T-helper 1 cell (primary cell): Measurements from ENCODE around the gene TOP3A.
A peak's percentile ranks its signal among the peaks of the same experiment; 100 is the strongest.

Source experiments
- DNase-seq, 5 donors: peaks; one replicate each; pipeline ENCODE4 v3.0.0-alpha.2; 2012 to 2020

TOP3A gene

DNA sequence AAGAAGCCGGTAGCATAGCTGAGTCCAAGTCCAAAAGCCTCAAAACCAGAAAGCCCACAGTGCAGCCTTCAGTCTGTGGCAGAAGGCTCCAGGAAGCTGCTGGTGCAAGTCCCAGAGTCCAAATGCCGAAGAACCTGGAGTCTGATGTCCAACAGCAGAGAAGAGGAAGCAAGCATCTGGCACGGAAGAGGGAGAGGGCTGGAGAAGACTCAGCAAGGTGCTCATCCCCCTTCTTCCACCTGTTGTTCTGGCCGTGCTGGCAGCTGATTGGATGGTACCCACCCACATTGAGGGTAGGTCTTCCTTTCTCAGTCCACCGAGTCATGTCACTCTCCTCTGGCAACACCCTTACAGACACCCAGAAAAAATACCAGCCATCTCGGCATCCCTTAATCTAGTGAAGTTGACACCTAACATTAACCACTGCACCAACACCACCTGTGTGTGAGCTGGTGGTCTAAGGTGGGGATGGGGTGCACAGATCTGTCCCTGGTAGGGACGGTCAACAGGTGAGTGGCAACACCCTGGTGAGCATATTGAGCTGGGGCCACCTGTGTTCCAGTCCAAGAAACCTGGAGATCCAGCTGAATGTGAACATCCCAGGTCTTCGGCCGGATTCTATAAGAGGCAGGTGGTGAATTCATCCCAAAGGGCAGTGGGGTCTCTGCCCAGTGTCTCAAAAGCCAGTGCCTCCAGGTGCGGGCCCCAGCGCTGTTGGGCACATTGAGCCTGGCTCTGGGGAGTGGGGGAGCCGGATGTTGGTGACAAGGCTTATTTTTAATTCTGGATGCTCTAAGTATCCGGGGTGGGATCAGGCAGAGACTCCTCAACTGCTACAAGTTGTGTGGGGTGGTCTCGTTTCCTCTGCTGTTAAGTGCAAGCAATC, 44.5 kb downstream of the TOP3A start:
- DNase-seq, result no peak

DNA sequence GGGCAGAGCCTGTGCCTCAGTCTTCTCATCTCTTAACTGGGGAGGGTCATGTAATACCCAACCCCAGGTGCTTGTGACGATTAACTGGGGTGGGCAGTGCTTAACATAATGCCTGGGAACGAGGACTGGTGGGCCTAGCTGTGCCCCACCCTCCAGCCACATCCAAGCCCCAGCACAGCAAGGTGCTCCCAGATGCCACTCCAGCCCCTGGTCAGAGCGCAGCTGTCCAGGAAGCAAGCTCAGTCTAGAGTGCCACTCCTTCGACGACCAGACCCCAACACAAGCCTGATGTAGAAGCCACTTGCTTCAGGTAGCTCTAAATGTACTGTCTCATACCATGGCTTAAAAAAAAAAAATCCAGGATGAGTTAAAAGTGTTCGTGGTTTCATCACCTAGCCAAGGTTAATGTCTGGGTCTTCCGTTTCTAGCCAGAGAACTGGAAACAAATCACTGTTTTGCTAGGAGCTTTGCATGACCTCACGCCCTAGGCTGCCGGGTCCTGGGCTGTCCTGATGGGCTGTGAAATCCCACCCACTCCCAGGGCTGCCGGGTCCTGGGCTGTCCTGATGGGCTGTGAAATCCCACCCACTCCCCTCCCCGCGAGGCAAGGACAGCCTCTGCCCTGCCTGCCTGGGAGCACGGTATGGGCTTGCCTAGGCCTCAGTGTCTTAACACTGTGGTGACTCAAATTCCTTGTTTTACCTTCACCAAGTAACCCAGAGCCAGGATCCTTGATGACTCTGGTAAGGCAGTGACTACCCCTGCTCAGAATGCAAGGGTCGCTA, 46.7 kb downstream of the TOP3A start:
- peak in 1 of 5 donors; percentile 16 for DNase-seq

DNA sequence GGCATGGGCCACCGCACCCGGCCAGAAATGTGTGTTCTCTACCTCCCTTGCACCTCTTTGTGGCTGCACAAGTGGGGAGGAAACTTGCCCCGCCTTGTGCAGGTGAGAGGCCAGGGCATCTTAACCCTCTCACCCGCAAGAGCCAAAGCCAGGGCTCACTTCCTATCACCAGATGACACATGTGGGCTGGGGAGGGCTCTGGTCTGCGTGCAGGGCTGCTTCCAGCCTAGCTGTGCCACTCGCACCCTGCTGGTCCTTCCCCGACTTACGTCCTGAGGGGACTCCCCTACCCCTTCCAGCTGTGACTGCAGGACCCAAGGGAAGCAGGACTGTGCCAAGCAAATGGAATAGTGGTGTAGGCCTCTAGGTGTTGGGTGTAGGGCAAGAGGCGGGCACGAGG, 47.4 kb downstream of the TOP3A start:
- no peak for DNase-seq

DNA sequence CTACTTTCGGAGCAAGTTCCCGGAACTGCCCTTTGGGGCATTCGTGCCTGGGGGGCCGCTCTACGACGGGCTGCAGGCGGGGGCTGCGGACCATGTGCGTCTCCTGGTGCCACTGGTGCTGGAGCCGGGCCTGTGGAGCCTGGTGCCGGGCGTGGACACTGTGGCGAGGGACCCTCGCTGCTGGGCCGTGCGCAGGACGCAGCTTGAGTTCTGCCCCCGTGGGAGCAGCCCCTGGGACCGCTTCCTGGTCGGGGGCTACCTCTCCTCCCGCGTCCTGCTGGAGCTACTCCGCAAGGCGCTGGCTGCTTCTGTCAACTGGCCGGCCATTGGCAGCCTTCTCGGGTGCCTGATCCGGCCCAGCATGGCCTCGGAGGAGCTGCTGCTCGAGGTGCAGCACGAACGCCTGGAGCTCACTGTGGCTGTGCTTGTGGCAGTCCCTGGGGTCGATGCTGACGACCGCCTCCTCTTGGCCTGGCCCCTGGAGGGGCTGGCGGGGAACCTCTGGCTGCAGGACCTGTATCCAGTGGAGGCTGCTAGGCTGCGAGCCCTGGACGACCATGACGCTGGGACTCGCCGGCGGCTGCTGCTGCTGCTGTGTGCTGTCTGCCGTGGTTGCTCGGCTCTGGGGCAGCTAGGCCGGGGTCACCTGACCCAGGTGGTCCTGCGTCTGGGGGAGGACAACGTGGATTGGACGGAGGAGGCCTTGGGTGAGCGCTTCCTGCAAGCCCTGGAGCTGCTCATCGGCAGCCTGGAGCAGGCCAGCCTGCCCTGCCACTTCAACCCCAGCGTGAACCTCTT, 50.7 kb downstream of the TOP3A start:
- no peak for DNase-seq

DNA sequence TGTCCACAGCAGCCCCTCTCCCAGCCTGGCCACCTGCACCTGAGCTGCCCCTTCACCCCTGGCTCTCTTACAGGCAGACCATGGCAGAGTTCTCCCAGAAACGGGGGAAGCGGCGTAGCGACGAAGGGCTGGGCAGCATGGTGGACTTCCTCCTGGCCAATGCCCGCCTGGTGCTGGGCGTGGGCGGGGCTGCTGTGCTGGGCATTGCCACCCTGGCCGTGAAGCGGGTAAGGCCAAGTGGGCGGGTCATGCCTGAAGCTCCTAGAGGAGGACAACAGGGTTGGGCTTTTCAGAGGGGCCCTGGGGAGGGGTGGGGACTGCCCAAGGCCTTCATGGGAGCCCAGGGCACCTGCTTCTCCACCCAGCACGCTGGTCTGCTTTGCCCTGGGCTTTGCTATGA, 52.2 kb downstream of the TOP3A start:
- no peak for DNase-seq

DNA sequence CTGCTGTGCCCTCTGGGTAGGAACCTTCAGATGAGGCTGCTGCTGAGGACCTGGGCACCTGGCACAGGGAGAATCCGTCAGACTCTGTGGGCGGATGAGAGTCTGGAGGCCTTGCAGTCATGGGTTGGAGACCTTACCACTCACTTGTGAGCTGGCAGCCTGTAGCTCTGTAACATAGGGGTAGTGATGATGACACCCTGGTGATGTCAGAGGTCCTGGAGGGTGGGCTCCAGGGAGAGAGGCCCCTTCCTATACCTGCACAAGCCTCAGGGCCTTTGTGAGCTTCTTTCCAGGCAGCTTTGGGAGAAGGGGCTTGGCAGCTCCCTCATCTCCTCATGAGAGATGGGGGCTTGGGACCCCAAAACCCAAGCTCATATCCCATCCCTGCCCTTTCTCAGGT, 52.7 kb downstream of the TOP3A start:
- DNase-seq, result no peak

DNA sequence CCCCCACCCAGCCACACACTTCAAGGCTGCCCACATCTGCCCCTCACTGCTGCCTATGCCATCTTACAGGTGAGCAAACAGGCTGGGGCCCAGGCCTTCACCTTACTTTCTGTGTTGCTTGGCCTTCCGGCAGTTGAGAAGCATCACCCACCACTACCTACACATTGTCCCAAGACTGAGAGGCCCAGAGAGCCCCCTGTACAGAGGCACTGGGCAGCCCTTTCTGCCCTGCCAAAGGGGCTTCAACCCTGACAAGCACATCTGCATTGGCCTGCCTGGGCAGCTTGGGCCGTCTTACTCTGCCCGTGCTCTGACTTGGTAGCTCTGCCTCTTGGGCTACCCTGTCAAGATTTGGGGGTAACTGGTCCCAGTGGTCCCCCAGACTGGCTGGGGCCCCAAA, 53.1 kb downstream of the TOP3A start:
- DNase-seq, result no peak

DNA sequence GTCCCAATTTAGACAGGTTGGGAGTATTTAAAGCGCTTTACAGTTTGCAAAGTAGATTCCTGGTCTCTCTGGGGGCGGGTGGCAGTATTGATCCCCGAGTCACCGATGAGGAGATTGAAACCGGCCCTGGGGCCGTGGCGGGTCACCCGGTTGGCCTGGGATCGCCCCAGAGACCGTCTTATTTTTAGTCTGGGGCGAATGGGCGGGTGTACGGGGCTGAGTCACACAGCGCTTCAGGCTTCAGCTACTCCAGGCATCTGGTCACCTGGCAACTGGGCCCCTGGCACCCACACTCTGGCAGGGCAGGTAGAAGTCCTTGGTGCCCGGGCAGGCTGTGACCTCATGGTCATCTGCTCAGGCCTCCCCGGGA, 53.7 kb downstream of the TOP3A start:
- DNase-seq, result no peak

DNA sequence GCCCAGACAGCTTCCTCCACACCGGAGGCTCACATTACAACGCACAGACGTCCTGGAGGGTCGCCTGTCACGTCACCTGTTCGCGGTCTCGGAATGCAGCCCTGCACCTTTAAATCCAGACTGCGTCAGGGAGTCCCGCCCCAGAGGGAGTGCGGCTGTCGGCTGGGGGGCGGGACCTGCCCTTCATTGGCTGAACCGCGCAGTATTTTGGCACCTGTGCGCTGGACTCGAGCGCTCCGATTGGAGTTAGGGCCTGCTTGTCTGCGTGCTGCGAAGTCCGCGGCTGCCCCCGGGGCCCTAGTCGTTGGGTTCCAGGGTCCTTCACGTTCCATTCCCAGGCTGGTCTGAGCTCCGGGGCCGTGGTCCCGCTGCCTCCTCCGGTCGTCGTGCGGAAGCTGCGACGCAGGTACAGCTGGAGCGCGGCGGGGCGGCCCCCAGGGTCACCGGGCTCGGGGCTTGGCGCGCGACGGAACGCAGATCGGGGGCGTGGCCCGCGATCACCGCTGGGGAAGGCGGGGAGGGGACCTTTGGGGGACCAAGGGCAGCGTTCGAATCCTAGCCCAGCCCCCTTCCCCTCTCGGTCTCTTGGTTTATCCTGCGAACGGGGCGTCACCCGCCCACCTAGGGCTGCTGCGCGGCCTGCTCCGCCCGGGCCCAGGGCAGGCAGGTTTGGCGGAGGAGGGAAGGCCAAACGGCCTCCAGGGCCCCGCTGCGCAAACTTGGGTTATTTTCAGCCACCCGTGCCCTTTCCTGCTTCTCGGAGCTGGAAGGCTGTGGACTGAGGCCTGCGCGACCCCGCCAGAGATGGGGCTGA, 54.3 kb downstream of the TOP3A start, which contains the start of gene MIEF2:
TSS of gene MIEF2 (plus strand) at position 331 of the 814 bp plus-strand sequence. CDS start 2,059 bp downstream, outside the sequence.
- DNase-seq, result peak; percentile 85 to 94 (median 88)

DNA sequence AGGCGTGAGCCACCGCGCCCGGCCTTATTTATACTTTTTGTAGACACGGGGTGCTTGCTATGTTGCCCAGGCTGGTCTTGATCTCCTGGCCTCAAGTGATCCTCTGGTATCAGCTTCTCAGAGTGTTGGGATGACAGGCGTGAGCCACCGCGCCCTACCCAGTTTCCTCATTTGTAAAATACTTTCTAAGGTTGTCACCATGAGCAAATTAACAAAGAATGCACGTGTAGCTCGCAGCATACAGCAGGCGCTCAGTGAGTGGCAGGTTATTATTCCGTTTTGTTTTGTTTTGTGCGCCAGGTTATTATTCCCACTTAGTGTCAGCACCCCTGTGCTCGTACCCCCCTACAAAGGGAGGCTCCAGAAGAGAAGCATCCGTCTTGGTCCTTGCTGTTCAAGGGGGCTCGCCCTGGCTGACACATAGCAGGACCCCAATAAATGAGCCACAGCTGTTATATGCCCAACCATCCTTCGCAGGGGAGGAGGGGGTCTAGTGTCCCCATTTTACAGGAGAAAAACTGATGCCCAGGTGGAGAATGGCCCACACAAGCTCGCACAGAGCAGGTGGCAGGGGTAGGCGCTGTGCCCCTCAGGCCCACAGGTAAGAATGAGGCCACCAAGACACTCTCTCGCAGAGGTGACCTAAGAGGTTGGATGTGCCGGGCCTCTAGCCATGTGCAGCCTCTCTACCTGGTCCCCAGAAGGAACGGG, 55.0 kb downstream of the TOP3A start:
- DNase-seq, result no peak

DNA sequence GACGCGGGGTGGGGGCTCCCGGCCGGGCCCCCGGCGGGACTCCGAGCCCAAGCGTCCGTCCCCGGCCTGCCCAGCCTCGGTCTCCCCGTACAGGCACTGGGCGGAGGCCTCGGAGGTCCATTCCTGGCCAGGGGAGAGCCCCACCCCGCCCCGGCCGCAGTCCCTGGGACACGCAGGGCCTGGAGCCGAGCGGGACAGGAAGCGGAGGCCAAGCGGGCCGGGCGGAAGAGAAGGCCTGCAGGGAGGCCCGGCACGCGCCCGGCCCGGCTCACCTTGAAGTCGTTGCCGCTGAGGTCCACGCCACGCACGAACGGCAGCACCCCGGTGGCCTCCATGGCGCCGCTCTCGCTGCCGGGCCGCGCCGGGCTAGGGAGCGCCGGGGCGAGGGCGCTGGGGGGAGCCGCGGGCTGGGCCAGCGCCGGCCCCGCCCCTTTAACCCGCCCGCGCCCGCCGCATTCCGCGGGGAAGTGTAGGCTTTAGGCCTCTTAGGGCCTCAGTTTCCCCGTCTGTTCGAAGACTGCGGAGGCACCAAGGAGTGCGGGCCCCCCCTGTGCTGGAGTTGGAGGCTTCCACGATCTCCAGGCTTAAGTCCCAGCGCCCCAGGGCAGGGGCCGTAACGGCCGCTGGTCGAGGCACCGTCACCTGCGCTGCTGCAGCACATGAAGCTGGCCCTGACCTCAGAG, 56.3 kb downstream of the TOP3A start, which contains the start of gene FLII:
TSS of gene FLII (minus strand) at position 383 of the 683 bp plus-strand sequence. CDS start at position 335, 48 bp downstream.
- peak; percentile 33 to 59 (median 41) for DNase-seq

DNA sequence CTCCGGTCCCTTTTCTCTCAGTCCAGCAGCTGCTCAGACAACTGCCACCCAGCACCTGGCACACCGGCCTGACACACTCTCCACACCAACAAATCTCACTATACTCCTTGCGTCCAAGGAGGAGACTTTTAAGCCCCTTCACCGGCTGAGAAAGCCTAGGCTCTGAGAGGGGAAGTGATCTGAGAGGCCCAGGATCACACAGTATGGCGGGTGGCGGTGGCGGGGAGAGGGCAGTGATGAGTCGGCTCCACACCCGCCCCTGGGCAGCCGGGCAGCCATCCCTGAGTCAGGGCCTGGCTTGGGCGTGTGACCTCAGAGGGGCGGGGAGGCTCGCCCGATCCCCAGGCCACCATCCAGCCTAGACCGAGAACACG, 56.8 kb downstream of the TOP3A start:
- DNase-seq, result peak in 4 of 5 donors; percentile 33 to 38 (median 34)

DNA sequence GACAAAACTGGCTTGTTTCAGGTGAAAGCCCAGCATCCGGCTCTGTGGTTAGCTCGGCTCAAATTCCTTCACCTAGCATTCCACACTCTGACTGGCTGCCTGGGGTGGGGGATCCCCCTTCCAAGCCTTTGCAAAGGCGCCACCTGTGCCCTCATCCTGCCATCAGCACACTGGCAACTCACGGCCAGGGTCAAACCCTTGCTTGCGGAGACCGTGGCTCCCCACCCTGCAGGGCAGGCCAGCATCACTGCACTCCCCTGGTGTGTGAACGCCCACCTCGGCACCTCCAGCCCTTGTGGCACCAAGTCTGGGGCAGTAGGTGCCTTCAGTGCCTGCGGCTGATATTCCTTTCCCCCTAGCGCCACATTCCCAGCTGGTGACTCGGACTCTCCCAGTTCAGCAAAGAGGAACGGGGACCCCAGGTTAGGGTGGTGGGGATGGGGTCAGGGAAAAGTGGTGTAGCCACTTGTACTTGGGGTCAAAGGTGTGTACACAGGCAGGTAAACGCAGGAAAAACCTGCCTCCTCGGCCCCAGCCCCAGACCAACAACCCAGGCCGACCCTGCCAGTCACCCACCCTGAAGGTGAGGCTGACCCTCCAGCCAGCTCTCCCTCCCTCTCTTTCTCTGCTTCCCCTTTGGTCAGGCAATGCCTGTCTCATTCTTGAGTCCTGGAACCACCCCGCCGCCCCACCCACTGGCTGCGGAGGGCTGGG, 57.4 kb downstream of the TOP3A start:
- DNase-seq, result peak in 1 of 5 donors; percentile 28

DNA sequence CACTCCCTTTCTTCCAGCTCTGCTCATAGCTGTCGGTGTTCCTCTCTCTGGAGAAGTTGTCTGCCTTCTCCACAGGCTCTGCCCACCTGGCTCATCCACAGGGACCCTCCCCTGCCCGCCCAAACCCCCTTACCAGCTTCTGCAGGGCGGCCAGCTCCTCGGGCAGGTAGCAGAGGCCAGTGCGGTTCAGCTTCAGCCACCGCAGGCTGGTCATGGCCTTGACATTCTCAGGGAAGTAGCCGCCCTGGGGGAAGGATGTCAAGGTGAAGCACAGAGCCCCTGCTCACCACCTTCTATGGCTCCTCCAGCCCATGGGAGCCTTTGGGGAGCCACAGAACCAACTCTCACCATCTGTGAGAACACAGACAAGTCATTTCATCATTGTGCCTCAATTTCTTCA, 58.0 kb downstream of the TOP3A start:
- DNase-seq, result no peak

DNA sequence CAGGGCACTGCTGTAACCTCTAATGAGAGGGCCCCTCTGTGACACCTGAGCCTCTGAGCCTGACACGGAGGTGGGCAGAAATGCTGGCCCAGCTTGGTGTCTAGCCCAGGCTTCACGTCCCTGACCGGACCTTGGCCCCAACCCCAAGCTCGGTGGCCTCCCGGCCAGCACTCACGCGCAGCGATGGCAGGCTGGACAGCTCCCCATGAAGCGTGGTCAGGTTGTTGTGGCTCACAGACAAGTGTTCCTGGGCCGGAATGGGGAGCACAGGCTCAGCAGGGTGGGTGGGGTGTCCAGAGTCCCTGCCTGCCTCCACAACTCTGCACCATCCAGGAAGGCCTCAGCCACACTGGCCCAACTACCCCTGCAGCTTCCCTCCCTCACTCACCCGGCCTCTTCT, 58.4 kb downstream of the TOP3A start:
- no peak for DNase-seq

DNA sequence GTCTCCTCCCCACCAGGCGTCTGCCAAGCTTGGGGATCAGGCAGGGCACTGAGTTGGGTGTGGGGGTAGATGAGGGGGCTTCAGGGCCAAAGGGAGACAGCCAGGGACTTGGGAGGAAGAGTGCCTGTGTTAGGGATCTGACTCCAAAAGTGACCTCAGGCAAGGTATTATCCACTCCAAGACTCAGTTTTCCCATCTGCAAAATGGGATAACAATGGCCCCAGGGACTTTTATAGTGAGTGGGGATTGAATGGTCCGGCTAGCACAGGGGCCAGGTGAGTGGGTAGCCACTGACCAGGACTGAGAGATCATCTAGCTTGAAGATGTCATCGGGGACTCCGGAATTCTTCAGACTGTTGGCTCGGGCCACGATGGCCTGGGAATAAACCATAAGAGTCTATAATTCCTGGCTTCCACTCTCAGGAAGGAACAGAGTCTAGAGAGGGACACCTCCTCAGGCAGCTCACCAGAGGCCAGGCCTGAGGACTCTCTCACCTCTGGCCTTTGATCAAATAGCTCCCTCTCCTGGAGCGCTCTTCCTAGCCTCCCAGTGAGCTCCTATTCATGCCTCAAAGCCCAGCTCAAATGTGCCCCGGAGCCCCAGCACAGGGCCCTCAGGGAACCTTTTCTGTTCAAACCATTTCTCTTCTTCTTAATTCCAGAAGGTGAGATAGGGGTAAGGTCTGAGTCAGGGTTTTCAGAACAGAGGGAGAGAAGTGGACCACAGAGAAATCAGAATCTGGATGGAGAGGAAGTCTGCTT, 59.7 kb downstream of the TOP3A start:
- DNase-seq, result no peak

DNA sequence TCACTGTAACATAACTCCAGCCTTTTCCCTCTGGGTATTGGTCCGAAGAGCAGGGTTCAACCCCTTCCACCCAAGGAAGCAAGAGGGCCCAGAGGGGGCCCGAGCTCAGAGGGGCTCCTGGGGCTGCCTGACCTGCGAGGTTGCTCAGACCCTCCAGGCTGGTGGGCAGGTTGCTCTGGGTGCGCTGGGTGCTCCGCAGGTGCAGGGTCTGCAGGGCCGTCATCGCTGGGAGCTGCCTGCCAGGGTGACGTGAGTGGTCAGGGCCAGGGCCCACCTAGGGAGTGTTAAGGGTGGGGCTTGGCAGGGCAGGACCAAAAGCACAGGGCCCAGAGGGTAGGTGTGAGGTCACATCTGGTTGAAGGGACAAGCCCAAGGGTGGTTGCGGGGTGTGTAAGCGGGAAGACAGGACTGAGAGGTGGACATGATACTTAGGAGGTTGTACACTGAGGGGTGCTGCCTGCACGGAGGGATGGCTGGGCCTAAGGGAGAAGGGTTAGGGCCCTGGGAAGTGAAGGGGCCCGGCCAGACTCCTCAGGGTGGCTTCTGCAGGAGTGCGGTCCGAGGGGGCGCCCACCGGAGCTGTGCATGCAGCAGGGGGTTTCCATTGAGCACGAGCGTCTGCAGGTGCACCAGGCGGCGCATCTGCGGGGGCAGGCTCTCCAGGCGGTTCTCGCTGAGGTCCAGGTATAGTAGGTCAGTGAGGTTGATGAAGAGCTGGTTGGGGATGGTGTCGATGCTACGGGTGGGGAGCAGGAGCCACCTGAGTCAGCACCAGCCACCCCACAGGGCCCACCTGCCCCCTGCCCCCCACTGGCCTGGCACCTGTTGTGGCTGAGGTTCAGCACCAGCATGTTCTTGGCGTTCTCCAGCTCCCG, 60.6 kb downstream of the TOP3A start:
- no peak for DNase-seq

DNA sequence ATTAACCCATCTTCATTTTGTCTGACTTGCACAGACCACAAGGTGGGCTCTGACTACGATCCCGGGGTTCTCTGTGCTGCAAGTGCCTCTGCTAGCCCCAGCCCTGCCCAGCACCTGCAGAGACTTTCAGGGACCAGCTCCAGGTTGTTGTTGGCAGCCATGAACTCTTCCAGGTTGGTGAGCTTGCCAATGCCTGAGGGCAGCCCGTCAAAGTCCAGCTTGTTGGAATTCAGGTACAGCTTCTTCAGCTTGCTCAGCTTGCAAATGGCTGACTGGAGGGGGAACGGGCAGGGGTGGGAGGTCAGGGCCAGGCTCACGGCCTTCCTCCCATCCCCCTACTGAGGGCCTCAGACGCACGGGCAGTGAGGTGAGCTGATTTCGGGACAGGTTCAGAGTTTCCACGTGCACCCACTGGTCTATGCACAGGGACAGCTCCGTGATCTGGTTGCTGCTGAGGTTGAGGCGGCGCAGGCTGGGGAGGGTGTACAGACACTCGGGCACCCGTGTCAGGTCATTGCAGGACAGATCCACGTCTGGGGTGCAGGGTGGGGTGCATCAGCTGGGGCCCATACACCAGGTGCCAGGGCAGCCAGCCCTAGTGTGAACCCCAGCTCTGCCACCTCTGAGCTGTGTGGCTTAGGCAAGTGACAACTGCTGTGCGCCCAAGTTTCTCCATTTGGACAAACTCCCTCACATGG, 61.5 kb downstream of the TOP3A start:
- DNase-seq, result no peak
